Inflammatory macrophage treated with lipopolysaccharide for 4 hours (primary cell): ENCODE data around the gene CYLD.

Experiments used
- DNase-seq: peaks from one replicate; pipeline ENCODE4 v3.0.0-alpha.2; 2020

The CYLD gene

GRCh38 chr16:50821586-50821985 lies 79.7 kb downstream of the CYLD start:
- DNase-seq: no peak

- DNase-seq: no peak
Observed at GRCh38 chr16:50822671-50823070, 80.8 kb downstream of the CYLD start.

GRCh38 chr16:50826797-50827316 lies 85.0 kb downstream of the CYLD start:
- DNase-seq: no peak

GRCh38 chr16:50828164-50828702 lies 86.3 kb downstream of the CYLD start:
- no peak for DNase-seq

GRCh38 chr16:50830698-50831097 lies 88.8 kb downstream of the CYLD start:
- DNase-seq: no peak

GRCh38 chr16:50831751-50832150 lies 89.9 kb downstream of the CYLD start:
- no peak for DNase-seq

GRCh38 chr16:50833929-50834328 lies 92.0 kb downstream of the CYLD start:
- no peak for DNase-seq

GRCh38 chr16:50834701-50835100 lies 92.8 kb downstream of the CYLD start:
- no peak for DNase-seq

- no peak for DNase-seq
Observed at GRCh38 chr16:50835358-50836060, 93.6 kb downstream of the CYLD start.

GRCh38 chr16:50836121-50836621 lies 94.3 kb downstream of the CYLD start:
- no peak for DNase-seq

- DNase-seq: no peak
Observed at GRCh38 chr16:50837324-50837723, 95.4 kb downstream of the CYLD start.

GRCh38 chr16:50838165-50838564 lies 96.3 kb downstream of the CYLD start:
- no peak for DNase-seq

GRCh38 chr16:50838885-50839284 lies 97.0 kb downstream of the CYLD start:
- no peak for DNase-seq

- no peak for DNase-seq
Observed at GRCh38 chr16:50839356-50839755, 97.5 kb downstream of the CYLD start.

GRCh38 chr16:50839920-50840729 lies 98.2 kb downstream of the CYLD start:
- DNase-seq: no peak

GRCh38 chr16:50841081-50841886 lies 99.4 kb downstream of the CYLD start:
- peak; percentile 13 for DNase-seq

GRCh38 chr16:50842013-50842505 lies 100.2 kb downstream of the CYLD start:
- no peak for DNase-seq

GRCh38 chr16:50842589-50842988 lies 100.7 kb downstream of the CYLD start:
- no peak for DNase-seq

GRCh38 chr16:50844840-50845239 lies 103.0 kb downstream of the CYLD start:
- no peak for DNase-seq

GRCh38 chr16:50845296-50845695 lies 103.4 kb downstream of the CYLD start:
- DNase-seq: no peak

- DNase-seq: no peak
Observed at GRCh38 chr16:50846511-50846910, 104.6 kb downstream of the CYLD start.

GRCh38 chr16:50847166-50847565 lies 105.3 kb downstream of the CYLD start:
- no peak for DNase-seq
